ENCODE data around the gene CCHCR1.
A peak's percentile ranks its signal among the peaks of the same experiment; 100 is the strongest.
"Not testable (repeated sequence)": the region's sequence is repeated elsewhere in the genome, so short reads cannot be mapped to it uniquely, and the experiment has no call there.

- TF ChIP-seq CTCF (IDR thresholded peaks at IDR 0.05), result peak in 2 of 3 donors; percentile 17 to 52
- not testable (repeated sequence) for TF ChIP-seq EP300 (IDR thresholded peaks at IDR 0.05)
Observed at GRCh38 chr6:31192431-31193105, 35.0 kb upstream of the CCHCR1 start.
